SU-DHL-6 (cell line): ENCODE measurements around the gene CUBN.

Source experiments
- CTCF ChIP-seq: fragments of 200-600 bp; sonication (generic); IDR thresholded peaks from one replicate; pipeline ENCODE4 v1.5.1; 2017; ENCODE audit warnings: antibody characterized with exemption, mild to moderate bottlenecking, low read length, moderate library complexity; ENCODE audit not compliant: insufficient read depth, poor library complexity, severe bottlenecking
- EZH2phosphoT487 ChIP-seq: fragments of 200-600 bp; sonication (generic), shearing (Covaris generic); conservative IDR thresholded peaks from 2 replicates; pipeline ENCODE4 v1.6.1; 2018; ENCODE audit warnings: mild to moderate bottlenecking, antibody characterized with exemption, low read length, moderate library complexity, mixed read lengths

GRCh38 chr10:16792675-16793074 is 336.9 kb downstream of the CUBN start:
- TF ChIP-seq CTCF (no peak), EZH2phosphoT487 (no peak)
